ENCODE results near the gene RASEF. TPM values are rescaled to one million over a fixed set of nuclear protein-coding genes. Genes with fewer than 3 reads are reported as not detected.

Gene RASEF
- 0.12 TPM for total RNA-seq (2021; ENCODE audit: unreplicated experiment)
- polyA plus RNA-seq (2012), result 0.10 TPM in 2 replicates
- percentile 17 among the genes with signal in this experiment for Bru-seq, nascent RNA
- BruChase-seq, experiment 1, labeled RNA remaining after a 6-hour chase, result percentile 14 among the genes with signal in this experiment
- BruChase-seq, experiment 2, labeled RNA remaining after a 2-hour chase, result percentile 18 among the genes with signal in this experiment
- long read RNA-seq, partial matches to known transcripts, result 0 of 2 reads
- long read RNA-seq, other reads (novel, unspliced or antisense), result 2 of 2 reads

- CTCF ChIA-PET, result no interaction called here
- no peak within 1 kb of the TSS for H3K4me3 ChIP-seq (replicated peaks in 1 of 2; ENCODE audit: low read depth in 1 of 2, low read length in 2 of 2)
- TF ChIP-seq EGR1 (IDR thresholded peaks at IDR 0.05; ENCODE audit: low read depth), result no peak
- no peak for TF ChIP-seq POLR2AphosphoS5 (IDR thresholded peaks at IDR 0.05; ENCODE audit: low read depth, low read length)
- no peak for TF ChIP-seq MAX (IDR thresholded peaks at IDR 0.05)
- no peak for TF ChIP-seq ELF1 (IDR thresholded peaks at IDR 0.05; ENCODE audit: borderline replicate concordance, low read depth)
- TF ChIP-seq ZBTB33 (IDR thresholded peaks at IDR 0.05; ENCODE audit: extremely low read depth, insufficient replicate concordance, low read length), result no peak
- TF ChIP-seq ZNF274 (IDR thresholded peaks at IDR 0.05; ENCODE audit: low read depth, low read length), result no peak
- TF ChIP-seq YY1 (IDR thresholded peaks at IDR 0.05; ENCODE audit: extremely low read depth, insufficient replicate concordance, low read depth, low read length), result no peak
- TF ChIP-seq EZH2 (IDR thresholded peaks at IDR 0.05), result no peak
- no peak for TF ChIP-seq ATF3 (IDR thresholded peaks at IDR 0.05)
- no peak for TF ChIP-seq JUND (IDR thresholded peaks at IDR 0.05)
- TF ChIP-seq TCF7L2 (IDR thresholded peaks at IDR 0.05; ENCODE audit: borderline replicate concordance, extremely low read depth, insufficient read depth, insufficient read length), result no peak
- no peak for TF ChIP-seq RAD21 (IDR thresholded peaks at IDR 0.05; ENCODE audit: low read depth)
- TF ChIP-seq FOSL1 (IDR thresholded peaks at IDR 0.05; ENCODE audit: low read depth), result no peak
- TF ChIP-seq CEBPB (IDR thresholded peaks at IDR 0.05; ENCODE audit: low read depth), result no peak
- no peak for TF ChIP-seq REST (IDR thresholded peaks at IDR 0.05; ENCODE audit: low read depth)
- no peak for TF ChIP-seq EZH2phosphoT487 (IDR thresholded peaks at IDR 0.05; ENCODE audit: borderline replicate concordance)
- no peak for TF ChIP-seq SRF (IDR thresholded peaks at IDR 0.05; ENCODE audit: low read depth)
- H3K79me2 ChIP-seq (ENCODE audit: insufficient read depth, low read length), result no peaks in the 10 kb centered on the region
- H4K20me1 ChIP-seq (ENCODE audit: insufficient read depth), result no peaks in the 10 kb centered on the region
- H3K36me3 ChIP-seq (ENCODE audit: control insufficient read depth in 1 of 2, insufficient read depth in 2 of 2, low read length in 2 of 2), result no peaks in the 10 kb centered on the region
- H3K27ac ChIP-seq (ENCODE audit: low read depth, low read length), result no peak within 1 kb of the TSS
- H3K9me3 ChIP-seq (ENCODE audit: control insufficient read depth in 1 of 2, insufficient read depth in 1 of 2, low read depth in 1 of 2, low read length in 2 of 2), result no peaks in the 10 kb centered on the region
- H3K9ac ChIP-seq (ENCODE audit: low read length), result no peak within 1 kb of the TSS
- POLR2A ChIA-PET, result no interaction called here
- no peak for DNase-seq (ENCODE audit: low read depth, low spot score)
- no TSS peak for BruUV-seq (replicated peaks)
- no peak within 1 kb of the TSS for H3K4me2 ChIP-seq (ENCODE audit: low read length)
- no peaks in the 10 kb centered on the region for H3K4me1 ChIP-seq (ENCODE audit: control insufficient read depth in 1 of 2, insufficient read depth in 2 of 2, low read length in 2 of 2)
- no peaks in the 10 kb centered on the region for H3K27me3 ChIP-seq (ENCODE audit: insufficient read depth, low read length)
- RAD21 ChIA-PET (ENCODE audit: low non-redundant PET in 1 of 2, low total read pairs in 2 of 2, uncharacterized antibody in 2 of 2, unreplicated experiment in 2 of 2), result no interaction called here
- no peak within 1 kb of the TSS for H2AFZ ChIP-seq (ENCODE audit: low read depth, low read length, poor library complexity, severe bottlenecking)
- no peak for ATAC-seq
- no peaks in the 10 kb centered on the region for H3K9me2 ChIP-seq (ENCODE audit: insufficient read depth)
- intact Hi-C loops (cut with micrococcal nuclease), result loop anchor here (10.0 kb wide), 1 partner anchor 48 kb away; no protein-coding TSS in a partner anchor
Measured at GRCh38 chr9:83062651-83063527, at the start of gene RASEF. Gene RASEF (minus strand): TSS chr9:83063142. CDS start chr9:83062867, 275 bp downstream.
